Muscle layer of duodenum (tissue), 2 donors: ENCODE data around the gene GSC2.

Experiments used
- H3K27ac ChIP-seq: one replicate; pipeline ENCODE4 v1.7.0; 2013; ENCODE audit warnings: mild to moderate bottlenecking, low read length
- H3K27me3 ChIP-seq: one replicate; pipeline ENCODE4 v1.7.0; 2013; ENCODE audit warnings: low read depth, mild to moderate bottlenecking, control low read depth, low read length
- H3K36me3 ChIP-seq, 2 donors: one replicate each; pipeline ENCODE4 v1.7.0; 2013; ENCODE audit warnings: low read length in 2 of 2, control low read depth in 1 of 2, mild to moderate bottlenecking in 1 of 2; ENCODE audit not compliant: insufficient read depth in 2 of 2, control insufficient read depth in 1 of 2
- H3K4me1 ChIP-seq, 2 donors: one replicate each; pipeline ENCODE4 v1.7.0; 2013; ENCODE audit warnings: low read length in 2 of 2, mild to moderate bottlenecking in 2 of 2, control low read depth in 1 of 2, moderate library complexity in 1 of 2; ENCODE audit not compliant: insufficient read depth in 2 of 2, control insufficient read depth in 1 of 2
- H3K4me3 ChIP-seq, 2 donors: one replicate each; pipeline ENCODE4 v1.7.0; 2013; ENCODE audit warnings: low read length in 2 of 2, low read depth in 1 of 2, mild to moderate bottlenecking in 1 of 2
- H3K9me3 ChIP-seq, 2 donors: one replicate each; pipeline ENCODE4 v1.7.0; 2013; ENCODE audit warnings: low read length in 2 of 2, control low read depth in 1 of 2, mild to moderate bottlenecking in 1 of 2; ENCODE audit not compliant: control insufficient read depth in 1 of 2
- donor health status: healthy.

The GSC2 gene

GRCh38 chr22:19110064-19110458 is 40.0 kb downstream of the GSC2 start:
- H3K27me3 ChIP-seq = no peaks in the 10 kb centered on the region
- peaks cover 9 to 43% of the 10 kb centered on the region in 2 donors for H3K4me1 ChIP-seq
- no peaks in the 10 kb centered on the region for H3K9me3 ChIP-seq
- H3K36me3 ChIP-seq = no peaks in the 10 kb centered on the region
- peak overlapping the region in 1 of 2 donors; percentile 18 for H3K4me3 ChIP-seq
- H3K27ac ChIP-seq = no peak overlapping the region

- peak overlapping the region in 1 of 2 donors; percentile 18 for H3K4me3 ChIP-seq
- H3K9me3 ChIP-seq = no peaks in the 10 kb centered on the region
- H3K27ac ChIP-seq = no peak overlapping the region
- H3K27me3 ChIP-seq = no peaks in the 10 kb centered on the region
- peaks cover 9 to 45% of the 10 kb centered on the region in 2 donors for H3K4me1 ChIP-seq
- H3K36me3 ChIP-seq = no peaks in the 10 kb centered on the region
These were observed 40.7 kb downstream of the GSC2 start for GRCh38 chr22:19109198-19110063.

GRCh38 chr22:19108807-19109197 is 41.3 kb downstream of the GSC2 start:
- H3K27me3 ChIP-seq = no peaks in the 10 kb centered on the region
- no peaks in the 10 kb centered on the region for H3K9me3 ChIP-seq
- no peaks in the 10 kb centered on the region for H3K36me3 ChIP-seq
- no peak overlapping the region for H3K4me3 ChIP-seq
- peaks cover 9 to 51% of the 10 kb centered on the region in 2 donors for H3K4me1 ChIP-seq
- H3K27ac ChIP-seq = no peak overlapping the region

GRCh38 chr22:19107730-19108074 is 42.4 kb downstream of the GSC2 start:
- no peaks in the 10 kb centered on the region for H3K9me3 ChIP-seq
- H3K27me3 ChIP-seq = no peaks in the 10 kb centered on the region
- peaks cover 9 to 51% of the 10 kb centered on the region in 2 donors for H3K4me1 ChIP-seq
- H3K36me3 ChIP-seq = no peaks in the 10 kb centered on the region
- no peak overlapping the region for H3K27ac ChIP-seq
- H3K4me3 ChIP-seq = no peak overlapping the region

GRCh38 chr22:19106886-19107729 is 43.0 kb downstream of the GSC2 start:
- Histone ChIP-seq H3K27ac (no peak overlapping the region), H3K9me3 (no peaks in the 10 kb centered on the region), H3K36me3 (no peaks in the 10 kb centered on the region), H3K4me3 (no peak overlapping the region), H3K4me1 (peaks cover 9 to 51% of the 10 kb centered on the region in 2 donors), H3K27me3 (no peaks in the 10 kb centered on the region)

- no peak overlapping the region for H3K27ac ChIP-seq
- H3K27me3 ChIP-seq = no peaks in the 10 kb centered on the region
- H3K9me3 ChIP-seq = no peaks in the 10 kb centered on the region
- H3K4me3 ChIP-seq = no peak overlapping the region
- H3K4me1 ChIP-seq = peaks cover 9 to 51% of the 10 kb centered on the region in 2 donors
- H3K36me3 ChIP-seq = no peaks in the 10 kb centered on the region
These were observed 44.0 kb downstream of the GSC2 start for GRCh38 chr22:19105867-19106802.

- Histone ChIP-seq H3K36me3 (no peaks in the 10 kb centered on the region), H3K4me1 (peaks cover 9 to 51% of the 10 kb centered on the region in 2 donors), H3K27me3 (no peaks in the 10 kb centered on the region), H3K4me3 (no peak overlapping the region), H3K9me3 (no peaks in the 10 kb centered on the region), H3K27ac (no peak overlapping the region)
These were observed 44.6 kb downstream of the GSC2 start for GRCh38 chr22:19105456-19105855.

- Histone ChIP-seq H3K27me3 (no peaks in the 10 kb centered on the region), H3K9me3 (no peaks in the 10 kb centered on the region), H3K4me3 (no peak overlapping the region), H3K36me3 (no peaks in the 10 kb centered on the region), H3K27ac (no peak overlapping the region), H3K4me1 (peaks cover 4 to 41% of the 10 kb centered on the region in 2 donors)
These were observed 45.9 kb downstream of the GSC2 start for GRCh38 chr22:19103880-19104821.

- Histone ChIP-seq H3K4me3 (no peak overlapping the region), H3K9me3 (no peaks in the 10 kb centered on the region), H3K27me3 (no peaks in the 10 kb centered on the region), H3K36me3 (no peaks in the 10 kb centered on the region), H3K27ac (no peak overlapping the region), H3K4me1 (peaks cover 0 to 4% of the 10 kb centered on the region in 2 donors)
These were observed 51.9 kb downstream of the GSC2 start for GRCh38 chr22:19098157-19098556.

- H3K4me1 ChIP-seq = peaks cover 0 to 4% of the 10 kb centered on the region in 2 donors
- no peaks in the 10 kb centered on the region for H3K36me3 ChIP-seq
- H3K27me3 ChIP-seq = no peaks in the 10 kb centered on the region
- no peak overlapping the region for H3K27ac ChIP-seq
- H3K9me3 ChIP-seq = no peaks in the 10 kb centered on the region
- H3K4me3 ChIP-seq = no peak overlapping the region
These were observed 52.6 kb downstream of the GSC2 start for GRCh38 chr22:19097518-19097917.
